ENCODE data around the gene PSMC3IP.
A peak's percentile ranks its signal among the peaks of the same experiment; 100 is the strongest.

The PSMC3IP gene

GRCh38 chr17:42574463-42574862 is 3.1 kb downstream of the PSMC3IP start:
- no peak for TF ChIP-seq CTCF (IDR thresholded peaks at IDR 0.05; ENCODE audit: extremely low read depth, insufficient read depth, missing control alignments)
- in situ Hi-C loops (cut with MboI; ENCODE audit: low pct_unique_long_range_greater_than_20kb, low sequenced_read_pairs, unreplicated experiment) = loop anchor here (10.0 to 25.0 kb wide), 3 partner anchors 110 to 363 kb away; partner anchors contain the start of genes CCR10, CNTNAP1 and RAMP2
- no peak for DNase-seq (ENCODE audit: low spot score)

GRCh38 chr17:42573095-42573494 is 4.4 kb downstream of the PSMC3IP start:
- TF ChIP-seq CTCF (IDR thresholded peaks at IDR 0.05; ENCODE audit: extremely low read depth, insufficient read depth, missing control alignments) = no peak
- in situ Hi-C loops (cut with MboI; ENCODE audit: low pct_unique_long_range_greater_than_20kb, low sequenced_read_pairs, unreplicated experiment) = loop anchor here (10.0 to 25.0 kb wide), 3 partner anchors 112 to 364 kb away; partner anchors contain the start of genes CCR10, CNTNAP1 and RAMP2
- DNase-seq (ENCODE audit: low spot score) = no peak

GRCh38 chr17:42571435-42572225 is 5.9 kb downstream of the PSMC3IP start:
- TF ChIP-seq CTCF (IDR thresholded peaks at IDR 0.05; ENCODE audit: extremely low read depth, insufficient read depth, missing control alignments) = no peak
- in situ Hi-C loops (cut with MboI; ENCODE audit: low pct_unique_long_range_greater_than_20kb, low sequenced_read_pairs, unreplicated experiment) = loop anchor here (10.0 to 25.0 kb wide), 3 partner anchors 113 to 366 kb away; partner anchors contain the start of genes CCR10, CNTNAP1 and RAMP2
- no peak for DNase-seq (ENCODE audit: low spot score)

- DNase-seq (ENCODE audit: low spot score) = no peak
- in situ Hi-C loops (cut with MboI; ENCODE audit: low pct_unique_long_range_greater_than_20kb, low sequenced_read_pairs, unreplicated experiment) = loop anchor here (25.0 kb wide), 1 partner anchor 369 kb away; no protein-coding TSS in a partner anchor
- TF ChIP-seq CTCF (IDR thresholded peaks at IDR 0.05; ENCODE audit: extremely low read depth, insufficient read depth, missing control alignments) = no peak
Observed at GRCh38 chr17:42568341-42569111, 9.0 kb downstream of the PSMC3IP start.

GRCh38 chr17:42566883-42567573 is 10.5 kb downstream of the PSMC3IP start, which contains the start of gene MLX:
MLX (plus strand) TSS chr17:42567100; CDS start chr17:42567125, 25 bp downstream.
- TF ChIP-seq CTCF (IDR thresholded peaks at IDR 0.05; ENCODE audit: extremely low read depth, insufficient read depth, missing control alignments) = no peak
- DNase-seq (ENCODE audit: low spot score) = peak; percentile 100
- in situ Hi-C loops (cut with MboI; ENCODE audit: low pct_unique_long_range_greater_than_20kb, low sequenced_read_pairs, unreplicated experiment) = loop anchor here (25.0 kb wide), 1 partner anchor 370 kb away; no protein-coding TSS in a partner anchor

Measured in GM13977 (cell line).